Tibial artery (tissue), 4 donors: Measurements from ENCODE around the gene TERF2IP.
A peak's percentile ranks its signal among the peaks of the same experiment; 100 is the strongest.

Source experiments
- DNase-seq, 2 donors: peaks; one replicate each; pipeline ENCODE4 v3.0.0-alpha.2; 2019
- H3K27ac ChIP-seq, 2 donors: fragments of 200-600 bp; sonication (generic) in 1 of 2; 1 replicate in 1 of 2; 2 replicates in 1 of 2; pipeline ENCODE4 v1.5.1; 2018 to 2019; ENCODE audit warnings: mild to moderate bottlenecking in 1 of 2
- H3K27me3 ChIP-seq, 2 donors: fragments of 200-600 bp; sonication (generic) in 1 of 2; one replicate each; pipeline versions ENCODE4 v1.5.1 to v1.6.0; 2016 to 2019
- H3K36me3 ChIP-seq, 3 donors: fragments of 200-600 bp; sonication (generic) in 2 of 3; one replicate each; pipeline ENCODE4 v1.5.1; 2016 to 2019; ENCODE audit warnings: mild to moderate bottlenecking in 2 of 3
- H3K4me1 ChIP-seq, 4 donors: fragments of 200-600 bp; sonication (generic) in 2 of 4; 1 replicate in 3 of 4; 2 replicates in 1 of 4; pipeline ENCODE4 v1.5.1; 2016 to 2019
- H3K4me3 ChIP-seq, 2 donors: fragments of 200-600 bp; sonication (generic) in 1 of 2; 1 replicate in 1 of 2; 2 replicates in 1 of 2; pipeline ENCODE4 v1.5.1; 2018 to 2019; ENCODE audit warnings: mild to moderate bottlenecking in 2 of 2
- H3K9me3 ChIP-seq, 3 donors: fragments of 200-600 bp; sonication (generic) in 1 of 3; one replicate each; pipeline ENCODE4 v1.5.1; 2016 to 2019
- CTCF ChIP-seq, 2 experiments: fragments of 200-600 bp in 1 of 2; fragments of 450-650 bp in 1 of 2; IDR thresholded peaks; one replicate each; pipeline ENCODE4 v1.5.1; 2017 to 2019; ENCODE audit warnings: antibody characterized with exemption in 2 of 2, mild to moderate bottlenecking in 1 of 2, moderate library complexity in 1 of 2
- intact Hi-C: fragments of 100-400 bp; cut with DNase I; formaldehyde crosslinking; loops from one replicate; pipeline ENCODE4 v1.15.0; 2023; ENCODE audit warnings: low total_unique reads

The TERF2IP gene

GRCh38 chr16:75647492-75648264 is at the start of gene TERF2IP, which contains the start of gene KARS1:
TSS of gene TERF2IP (plus strand) at chr16:75647773. CDS start at chr16:75647883, 110 bp downstream.
TSS of gene KARS1 (minus strand) at chr16:75647665. CDS start at chr16:75647639, 26 bp downstream.
- Histone ChIP-seq H3K36me3 (peaks cover 0 to 26% (median 16%) of the 10 kb centered on the region in 3 donors), H3K27me3 (no peaks in the 10 kb centered on the region), H3K4me3 (peak within 1 kb of the TSS; percentile 81 to 99), H3K27ac (peak within 1 kb of the TSS; percentile 98 to 99), H3K4me1 (peaks cover 0 to 61% (median 38%) of the 10 kb centered on the region in 4 donors), H3K9me3 (no peaks in the 10 kb centered on the region)
- DNase-seq = peak; percentile 91 to 96
- intact Hi-C loops = no loop called here
- no peak for TF ChIP-seq CTCF (IDR thresholded peaks at IDR 0.05)

- Histone ChIP-seq H3K27me3 (no peaks in the 10 kb centered on the region), H3K36me3 (peaks cover 15 to 69% (median 60%) of the 10 kb centered on the region in 3 donors), H3K27ac (peak overlapping the region in 1 of 2 donors; percentile 27)
These were observed 47.9 kb upstream of the TERF2IP start for GRCh38 chr16:75599452-75600277.

GRCh38 chr16:75603241-75603640 is 44.3 kb upstream of the TERF2IP start:
- no peak overlapping the region for H3K4me3 ChIP-seq
- H3K27me3 ChIP-seq = no peaks in the 10 kb centered on the region
- DNase-seq = no peak
- intact Hi-C loops = no loop called here
- no peak for TF ChIP-seq CTCF (IDR thresholded peaks at IDR 0.05)
- H3K36me3 ChIP-seq = peaks cover 22 to 88% (median 69%) of the 10 kb centered on the region in 3 donors
- peaks cover 0 to 12% (median 0%) of the 10 kb centered on the region in 4 donors for H3K4me1 ChIP-seq
- no peak overlapping the region for H3K27ac ChIP-seq
- H3K9me3 ChIP-seq = no peaks in the 10 kb centered on the region

More at GRCh38 chr16:75599452-75600277, 47.9 kb upstream of the TERF2IP start:
- Histone ChIP-seq H3K4me3 (no peak overlapping the region), H3K9me3 (no peaks in the 10 kb centered on the region), H3K4me1 (peaks cover 0 to 12% (median 1%) of the 10 kb centered on the region in 4 donors)
- peak in 1 of 2 donors; percentile 6 for DNase-seq
- TF ChIP-seq CTCF (IDR thresholded peaks at IDR 0.05) = no peak
- intact Hi-C loops = no loop called here

- no peak for TF ChIP-seq CTCF (IDR thresholded peaks at IDR 0.05)
- Histone ChIP-seq H3K27me3 (no peaks in the 10 kb centered on the region), H3K4me1 (no peaks in the 10 kb centered on the region), H3K36me3 (peaks cover 38 to 92% (median 68%) of the 10 kb centered on the region in 3 donors), H3K9me3 (no peaks in the 10 kb centered on the region), H3K4me3 (no peak overlapping the region), H3K27ac (no peak overlapping the region)
- DNase-seq = peak in 1 of 2 donors; percentile 29
- intact Hi-C loops = no loop called here
These were observed 41.1 kb upstream of the TERF2IP start for GRCh38 chr16:75606507-75606906.

- Histone ChIP-seq H3K27ac (no peak overlapping the region), H3K27me3 (no peaks in the 10 kb centered on the region), H3K4me3 (no peak overlapping the region), H3K4me1 (no peaks in the 10 kb centered on the region), H3K9me3 (no peaks in the 10 kb centered on the region), H3K36me3 (peaks cover 73 to 97% (median 74%) of the 10 kb centered on the region in 3 donors)
- intact Hi-C loops = no loop called here
- TF ChIP-seq CTCF (IDR thresholded peaks at IDR 0.05) = no peak
- DNase-seq = no peak
These were observed 33.3 kb upstream of the TERF2IP start for GRCh38 chr16:75614066-75614897.
